Endometrial microvascular endothelial cells (primary cell): ENCODE measurements around the gene KCNH8. TPM values are rescaled to one million over a fixed set of nuclear protein-coding genes. Genes with fewer than 3 reads are reported as not detected.

Source experiments
- in situ Hi-C: cut with HindIII; loops from 2 replicates; pipeline ENCODE4 v1.10.0; 2017; ENCODE audit warnings: low sequenced_read_pairs, low pct_unique_long_range_greater_than_20kb; ENCODE audit errors: inconsistent ontology term
- total RNA-seq: library from RNA; depleted of rRNA; stranded (reverse); fragments of >200 nt; gene quantifications from one replicate; pipeline ENCODE4 v1.2.3, GENCODE V29; 2015; ENCODE audit errors: inconsistent ontology term

KCNH8 gene
- total RNA-seq, 1 donor from 2014 or later: not detected

- in situ Hi-C loops: no loop called here
Measured at GRCh38 chr3:19531426-19531825, 383.1 kb downstream of the KCNH8 start.

GRCh38 chr3:19539518-19540392 is 391.4 kb downstream of the KCNH8 start:
- in situ Hi-C loops: no loop called here

- in situ Hi-C loops: no loop called here
Measured at GRCh38 chr3:19540464-19540863, 392.2 kb downstream of the KCNH8 start.

- in situ Hi-C loops: no loop called here
Measured at GRCh38 chr3:19541284-19541683, 393.0 kb downstream of the KCNH8 start.

- in situ Hi-C loops: no loop called here
Measured at GRCh38 chr3:19543212-19543841, 395.0 kb downstream of the KCNH8 start.

- in situ Hi-C loops: no loop called here
Measured at GRCh38 chr3:19547665-19548464, 399.6 kb downstream of the KCNH8 start.

GRCh38 chr3:19559724-19560442 is 411.6 kb downstream of the KCNH8 start:
- in situ Hi-C loops: no loop called here

GRCh38 chr3:19573644-19574043 is 425.3 kb downstream of the KCNH8 start:
- in situ Hi-C loops: no loop called here

- in situ Hi-C loops: no loop called here
Measured at GRCh38 chr3:19574268-19574667, 426.0 kb downstream of the KCNH8 start.

- in situ Hi-C loops: no loop called here
Measured at GRCh38 chr3:19576343-19576742, 428.0 kb downstream of the KCNH8 start.
